ENCODE measurements around the gene CDH8. TPM values are rescaled to one million over a fixed set of nuclear protein-coding genes. Genes with fewer than 3 reads are reported as not detected.

CDH8 gene
- total and polyA plus RNA-seq, 2 donors (not counting 1 experiment from before 2014, with no cell fraction given), result not detected

DNA sequence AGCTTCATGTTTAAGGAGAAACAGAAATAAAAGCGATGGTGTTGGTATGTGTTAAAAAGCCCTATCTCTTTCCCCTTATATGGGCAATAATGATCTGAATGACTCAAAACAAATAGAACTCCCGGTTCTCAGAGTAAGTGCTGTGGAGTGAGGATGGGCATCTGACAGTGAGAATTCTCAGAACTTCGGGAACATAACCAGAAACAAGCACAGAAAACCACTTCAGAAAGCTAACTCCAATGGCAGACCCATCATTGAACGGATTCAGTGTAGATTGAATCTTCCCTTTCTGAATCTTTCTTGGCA is 67.2 kb downstream of the CDH8 start:
- no peaks in the 10 kb centered on the region for H3K4me1 Mint-ChIP-seq
- H3K9me3 Mint-ChIP-seq (ENCODE audit: insufficient read depth), result peaks cover 5% of the 10 kb centered on the region
- CTCF ChIA-PET, result no interaction called here
- no peaks in the 10 kb centered on the region for H3K27me3 Mint-ChIP-seq
- TF ChIP-seq EZH2 (IDR thresholded peaks at IDR 0.05; ENCODE audit: borderline replicate concordance, insufficient read depth, low read depth, low read length, poor library complexity, severe bottlenecking), result no peak
- TF ChIP-seq, protein P1, sequence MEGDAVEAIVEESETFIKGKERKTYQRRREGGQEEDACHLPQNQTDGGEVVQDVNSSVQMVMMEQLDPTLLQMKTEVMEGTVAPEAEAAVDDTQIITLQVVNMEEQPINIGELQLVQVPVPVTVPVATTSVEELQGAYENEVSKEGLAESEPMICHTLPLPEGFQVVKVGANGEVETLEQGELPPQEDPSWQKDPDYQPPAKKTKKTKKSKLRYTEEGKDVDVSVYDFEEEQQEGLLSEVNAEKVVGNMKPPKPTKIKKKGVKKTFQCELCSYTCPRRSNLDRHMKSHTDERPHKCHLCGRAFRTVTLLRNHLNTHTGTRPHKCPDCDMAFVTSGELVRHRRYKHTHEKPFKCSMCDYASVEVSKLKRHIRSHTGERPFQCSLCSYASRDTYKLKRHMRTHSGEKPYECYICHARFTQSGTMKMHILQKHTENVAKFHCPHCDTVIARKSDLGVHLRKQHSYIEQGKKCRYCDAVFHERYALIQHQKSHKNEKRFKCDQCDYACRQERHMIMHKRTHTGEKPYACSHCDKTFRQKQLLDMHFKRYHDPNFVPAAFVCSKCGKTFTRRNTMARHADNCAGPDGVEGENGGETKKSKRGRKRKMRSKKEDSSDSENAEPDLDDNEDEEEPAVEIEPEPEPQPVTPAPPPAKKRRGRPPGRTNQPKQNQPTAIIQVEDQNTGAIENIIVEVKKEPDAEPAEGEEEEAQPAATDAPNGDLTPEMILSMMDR (IDR thresholded peaks at IDR 0.05), result no peak
- intact Hi-C loops (cut with micrococcal nuclease), result no loop called here
- no peak overlapping the region for H3K4me2 ChIP-seq (replicated peaks; ENCODE audit: low read depth, low read length, poor library complexity, severe bottlenecking)
- no peak overlapping the region for H3K4me3 ChIP-seq (ENCODE audit: control extremely low read depth in 1 of 5, extremely low read depth in 1 of 5, insufficient read depth in 1 of 5, low read depth in 2 of 5, low read length in 4 of 5)
- no peaks in the 10 kb centered on the region for H4K20me1 ChIP-seq (ENCODE audit: control insufficient read depth, insufficient read depth, low read length, poor library complexity, severe bottlenecking)
- ATAC-seq (ENCODE audit: low read depth), result no peak
- DNase-seq, result no peak
- peaks cover 0 to 3% (median 0%) of the 10 kb centered on the region in 3 donors for H3K9me3 ChIP-seq (ENCODE audit: control extremely low read depth in 1 of 3, control insufficient read depth in 2 of 3, insufficient read depth in 1 of 3, low read length in 2 of 3)
- WGBS (ENCODE audit: insufficient coverage), result no CpG with 5 or more reads among the region's 4 CpGs
- H3K27me3 ChIP-seq (replicated peaks in 1 of 4; ENCODE audit: control extremely low read depth in 1 of 4, control insufficient read depth in 3 of 4, insufficient read depth in 4 of 4, low read length in 3 of 4), result no peaks in the 10 kb centered on the region
- H2AFZ ChIP-seq (ENCODE audit: insufficient read depth, low read depth, low read length, poor library complexity, severe bottlenecking), result no peak overlapping the region
- POLR2A ChIA-PET, result no interaction called here
- H3K9ac ChIP-seq (ENCODE audit: low read length), result no peak overlapping the region
- H3K27ac ChIP-seq (ENCODE audit: low read length in 2 of 2), result no peak overlapping the region
- no peaks in the 10 kb centered on the region for H3K79me2 ChIP-seq (ENCODE audit: control insufficient read depth, insufficient read depth, low read length)
- no peaks in the 10 kb centered on the region for H3K4me1 ChIP-seq (ENCODE audit: control insufficient read depth in 2 of 2, insufficient read depth in 2 of 2, low read length in 2 of 2)
- H3K4me3 Mint-ChIP-seq, result no peak overlapping the region
- H3K27ac Mint-ChIP-seq, result no peak overlapping the region
- H3K36me3 ChIP-seq (replicated peaks in 1 of 2; ENCODE audit: control extremely low read depth in 1 of 2, control insufficient read depth in 1 of 2, extremely low read depth in 1 of 2, insufficient read depth in 2 of 2, low read length in 1 of 2), result no peaks in the 10 kb centered on the region

DNA sequence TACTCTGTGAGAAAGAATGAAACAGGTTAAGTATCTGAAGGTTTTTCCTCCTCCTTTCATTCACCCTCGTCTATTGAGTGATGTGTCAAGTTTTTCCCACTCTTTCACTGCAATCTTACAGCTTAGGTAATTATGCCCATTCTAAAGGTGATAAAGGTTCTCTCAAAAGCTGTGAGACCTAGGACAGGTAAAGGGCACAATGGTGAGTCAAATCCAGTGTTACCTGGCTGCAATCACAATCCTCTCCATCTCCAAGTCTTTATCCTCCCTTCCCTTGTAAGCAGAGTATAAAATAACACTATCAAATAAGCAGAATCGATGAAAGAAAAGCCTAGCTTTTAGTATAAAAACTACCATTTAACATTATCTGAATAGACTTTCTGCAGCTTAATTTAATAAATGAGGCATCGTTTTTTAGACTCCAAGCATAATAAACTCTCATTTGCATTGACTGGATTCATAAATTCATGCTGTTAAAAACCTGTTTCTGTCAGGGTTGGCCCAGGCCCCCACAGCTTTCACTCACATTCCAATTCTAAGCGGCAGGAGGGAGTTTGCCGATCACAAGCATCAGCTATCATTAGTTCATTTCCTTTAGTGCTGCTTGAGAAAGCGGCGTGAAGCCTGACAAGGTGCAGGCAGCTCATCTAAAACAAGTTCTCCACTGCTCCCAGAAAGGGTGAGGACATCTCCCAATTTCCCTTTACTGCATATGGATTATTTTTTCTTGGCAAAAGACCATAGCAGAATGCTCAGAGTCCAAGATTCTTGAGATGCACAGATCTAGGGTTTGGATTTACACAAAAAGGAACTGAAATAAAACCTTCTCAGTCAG is 67.8 kb downstream of the CDH8 start:
- CTCF ChIA-PET, result no interaction called here
- no peak for TF ChIP-seq EZH2 (IDR thresholded peaks at IDR 0.05; ENCODE audit: borderline replicate concordance, insufficient read depth, low read depth, low read length, poor library complexity, severe bottlenecking)
- TF ChIP-seq, protein P1 (IDR thresholded peaks at IDR 0.05), result no peak
- 55% methylated on average over 5 of the region's 7 CpGs for WGBS (ENCODE audit: insufficient coverage)
- H3K27ac ChIP-seq (ENCODE audit: low read length in 2 of 2), result no peak overlapping the region
- no peaks in the 10 kb centered on the region for H3K27me3 ChIP-seq (replicated peaks in 1 of 4; ENCODE audit: control extremely low read depth in 1 of 4, control insufficient read depth in 3 of 4, insufficient read depth in 4 of 4, low read length in 3 of 4)
- no peak for ATAC-seq (ENCODE audit: low read depth)
- intact Hi-C loops (cut with micrococcal nuclease), result no loop called here
- H3K4me1 Mint-ChIP-seq, result no peaks in the 10 kb centered on the region
- H3K9ac ChIP-seq (ENCODE audit: low read length), result no peak overlapping the region
- no peaks in the 10 kb centered on the region for H3K27me3 Mint-ChIP-seq
- no peaks in the 10 kb centered on the region for H3K36me3 ChIP-seq (replicated peaks in 1 of 2; ENCODE audit: control extremely low read depth in 1 of 2, control insufficient read depth in 1 of 2, extremely low read depth in 1 of 2, insufficient read depth in 2 of 2, low read length in 1 of 2)
- H3K79me2 ChIP-seq (ENCODE audit: control insufficient read depth, insufficient read depth, low read length), result no peaks in the 10 kb centered on the region
- POLR2A ChIA-PET, result no interaction called here
- no peak overlapping the region for H3K27ac Mint-ChIP-seq
- no peak for DNase-seq
- H3K9me3 Mint-ChIP-seq (ENCODE audit: insufficient read depth), result peaks cover 5% of the 10 kb centered on the region
- no peak overlapping the region for H3K4me3 ChIP-seq (ENCODE audit: control extremely low read depth in 1 of 5, extremely low read depth in 1 of 5, insufficient read depth in 1 of 5, low read depth in 2 of 5, low read length in 4 of 5)
- H4K20me1 ChIP-seq (ENCODE audit: control insufficient read depth, insufficient read depth, low read length, poor library complexity, severe bottlenecking), result no peaks in the 10 kb centered on the region
- no peak overlapping the region for H2AFZ ChIP-seq (ENCODE audit: insufficient read depth, low read depth, low read length, poor library complexity, severe bottlenecking)
- no peaks in the 10 kb centered on the region for H3K4me1 ChIP-seq (ENCODE audit: control insufficient read depth in 2 of 2, insufficient read depth in 2 of 2, low read length in 2 of 2)
- no peak overlapping the region for H3K4me3 Mint-ChIP-seq
- H3K4me2 ChIP-seq (replicated peaks; ENCODE audit: low read depth, low read length, poor library complexity, severe bottlenecking), result no peak overlapping the region
- peaks cover 0 to 3% (median 0%) of the 10 kb centered on the region in 3 donors for H3K9me3 ChIP-seq (ENCODE audit: control extremely low read depth in 1 of 3, control insufficient read depth in 2 of 3, insufficient read depth in 1 of 3, low read length in 2 of 3)
